ENCODE results near the gene FOXI1.
"Not testable (repeated sequence)": the region's sequence is repeated elsewhere in the genome, so short reads cannot be mapped to it uniquely, and the experiment has no call there.

The FOXI1 gene

DNA sequence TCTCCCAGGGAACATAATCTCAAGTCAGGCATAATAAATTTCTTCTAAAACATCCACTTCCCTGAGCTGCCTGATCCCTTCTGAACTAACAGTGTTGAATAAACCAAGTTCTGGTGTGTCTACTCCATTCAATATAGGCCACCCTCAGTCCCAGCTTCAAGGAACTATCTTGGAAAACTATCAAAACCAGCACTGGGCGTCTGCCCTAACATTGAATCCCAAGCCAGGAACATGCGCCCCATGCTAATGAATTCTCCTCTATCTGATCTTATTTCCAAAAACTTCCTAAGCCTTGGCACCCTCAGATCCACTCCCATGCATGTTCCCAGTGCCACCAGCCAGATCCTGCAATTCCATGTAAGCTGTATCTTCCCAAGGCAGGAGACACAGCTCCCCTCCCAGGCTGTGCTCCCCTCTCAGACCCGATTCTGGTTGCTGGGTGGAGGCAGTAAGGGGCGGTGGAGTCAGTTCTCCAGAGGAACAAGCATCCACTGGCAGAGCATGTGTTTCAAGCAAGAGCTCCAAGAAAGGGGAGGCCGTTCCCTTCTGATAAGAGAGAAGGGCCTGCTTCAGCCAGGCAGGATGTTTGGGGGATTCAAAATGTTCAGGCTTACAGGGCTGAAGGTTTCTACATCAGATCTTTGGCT, 13.1 kb upstream of the FOXI1 start:
- DNase-seq (ENCODE audit: low read depth, low spot score): no peak

DNA sequence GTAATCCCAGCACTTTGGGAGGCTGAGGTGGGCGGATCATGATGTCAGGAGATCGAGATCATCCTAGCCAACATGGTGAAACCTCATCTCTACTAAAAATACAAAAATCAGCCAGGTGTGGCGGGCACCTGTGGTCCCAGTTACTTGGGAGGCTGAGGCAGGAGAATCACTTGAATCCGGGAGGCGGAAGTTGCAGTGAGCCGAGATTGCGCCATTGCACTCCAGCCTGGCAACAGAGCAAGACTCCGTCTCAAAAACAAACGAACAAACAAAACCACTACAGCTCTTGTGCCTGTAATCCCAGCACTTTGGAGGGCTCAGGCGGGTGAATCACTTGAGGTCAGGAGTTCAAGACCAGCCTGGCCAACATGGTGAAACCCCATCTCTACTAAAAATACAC, 11.4 kb upstream of the FOXI1 start:
- not testable (repeated sequence) for DNase-seq (ENCODE audit: low read depth, low spot score)

DNA sequence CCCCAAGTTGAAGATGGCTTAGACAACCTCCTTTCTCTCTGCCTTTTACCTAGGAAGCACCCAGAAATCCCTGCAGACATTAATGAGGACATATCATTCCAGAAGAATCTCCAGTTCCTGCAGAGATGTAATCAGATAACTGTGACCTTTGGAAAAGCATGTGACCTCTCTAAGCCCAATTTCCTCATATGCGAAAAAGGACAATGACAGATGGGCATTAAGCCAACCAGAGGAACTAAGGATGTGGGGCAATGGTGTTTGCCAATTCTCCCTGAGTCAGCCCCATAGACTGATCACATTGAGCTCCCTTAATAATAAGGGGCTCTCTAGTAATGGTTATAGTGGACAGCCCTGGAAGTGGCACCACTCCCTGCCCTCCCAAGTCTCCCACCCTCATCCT, 10.1 kb upstream of the FOXI1 start:
- no peak for DNase-seq (ENCODE audit: low read depth, low spot score)

DNA sequence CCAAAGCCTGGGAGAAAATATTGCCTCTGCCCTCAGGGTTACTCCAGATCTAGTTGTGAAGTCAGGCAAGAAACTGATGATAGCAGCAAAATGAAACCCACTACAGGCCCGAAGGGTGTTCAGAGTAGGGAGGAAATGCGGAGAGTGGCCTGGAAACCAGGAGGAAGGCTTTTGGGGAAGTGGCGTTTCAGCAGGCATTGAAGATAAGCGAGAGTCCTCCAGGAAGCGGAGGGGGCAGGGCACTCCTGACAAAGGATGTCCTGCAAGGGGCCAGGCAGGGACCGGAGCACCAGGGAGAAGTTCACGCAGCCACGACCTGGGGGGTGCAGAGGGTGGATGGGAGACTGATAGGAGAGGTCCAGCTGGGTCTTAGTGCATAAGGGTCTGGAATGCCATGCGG, 7.8 kb upstream of the FOXI1 start:
- DNase-seq (ENCODE audit: low read depth, low spot score): no peak

DNA sequence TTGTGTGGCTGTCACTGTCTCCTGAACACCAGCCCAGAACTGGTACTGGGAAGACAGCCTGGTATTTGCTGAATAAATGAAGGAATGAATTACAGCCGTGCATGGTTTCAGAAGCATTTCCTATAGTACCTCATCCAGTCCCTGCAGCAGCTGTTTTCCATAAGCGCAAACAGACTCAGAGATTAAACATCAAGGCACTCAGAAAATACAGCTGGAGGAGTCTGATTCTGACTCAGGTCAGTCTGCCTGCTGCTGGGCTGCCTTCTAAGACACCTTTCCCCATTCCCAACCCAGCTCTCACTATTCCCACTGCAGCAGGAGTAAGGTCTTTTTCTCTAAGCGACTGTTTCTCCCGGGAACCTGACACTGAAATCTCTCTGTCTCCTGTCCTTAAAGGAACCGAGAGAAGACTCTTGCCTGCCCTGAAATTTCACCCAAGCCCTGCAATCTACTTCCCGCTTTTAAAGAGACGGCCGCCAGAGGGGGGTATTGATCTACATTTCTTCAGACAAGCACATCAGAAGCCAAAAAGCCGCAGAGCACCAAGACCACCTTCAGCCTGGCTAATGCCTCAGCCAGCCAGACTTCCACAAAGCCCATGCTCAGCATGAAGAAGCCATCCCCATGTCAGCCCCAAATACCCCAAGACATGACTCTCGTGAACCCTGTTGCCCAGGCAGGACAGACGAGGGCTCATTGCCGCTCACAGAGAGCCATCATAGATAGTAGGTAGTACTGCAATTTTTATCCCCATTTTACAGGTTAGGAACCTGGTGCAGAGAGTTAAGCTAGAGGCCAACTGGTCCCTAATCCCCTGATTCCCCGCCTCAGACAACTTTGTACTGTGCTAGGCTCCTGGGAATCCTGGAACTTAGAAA, 5.4 kb upstream of the FOXI1 start:
- peak; percentile 88 for DNase-seq (ENCODE audit: low read depth, low spot score)

DNA sequence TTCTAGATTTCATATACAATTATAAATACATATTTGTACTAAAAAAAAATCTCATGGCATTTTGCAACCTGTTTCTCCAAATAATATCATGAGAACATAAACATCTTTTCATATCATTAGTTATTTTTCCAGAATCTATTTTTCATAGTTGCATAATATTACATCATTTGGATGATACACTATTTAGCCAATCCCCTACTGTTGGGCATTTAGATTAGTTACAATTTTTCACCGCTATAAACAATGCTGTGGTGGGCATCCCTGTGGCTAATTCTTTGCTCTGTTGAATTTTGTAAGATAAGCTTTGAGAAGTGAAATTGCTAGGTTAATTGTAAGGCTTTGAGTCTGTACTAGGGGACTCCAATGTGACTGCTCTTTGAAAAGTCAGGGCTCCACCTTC, 2.2 kb upstream of the FOXI1 start:
- no peak for DNase-seq (ENCODE audit: low read depth, low spot score)

DNA sequence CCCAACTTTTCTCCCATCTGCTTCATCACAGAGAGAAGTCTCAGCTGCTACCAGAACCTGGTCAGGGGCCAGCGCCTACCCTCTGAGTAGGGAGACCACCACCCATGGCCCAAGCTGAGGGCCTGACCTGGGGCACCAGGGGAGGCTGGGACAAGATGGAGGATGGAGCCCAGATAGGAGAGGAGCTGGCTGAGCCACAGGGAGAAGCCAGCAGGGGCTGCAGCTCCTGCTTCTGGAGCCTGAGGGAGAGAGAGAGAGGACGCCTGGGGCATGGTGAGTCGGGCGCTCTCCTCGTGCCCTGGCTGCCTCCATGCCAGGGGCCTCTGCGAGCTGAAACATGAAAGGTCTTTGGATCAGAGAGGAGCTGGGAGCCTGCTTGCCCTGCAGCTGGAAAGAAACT, 1.4 kb upstream of the FOXI1 start:
- DNase-seq (ENCODE audit: low read depth, low spot score): no peak

DNA sequence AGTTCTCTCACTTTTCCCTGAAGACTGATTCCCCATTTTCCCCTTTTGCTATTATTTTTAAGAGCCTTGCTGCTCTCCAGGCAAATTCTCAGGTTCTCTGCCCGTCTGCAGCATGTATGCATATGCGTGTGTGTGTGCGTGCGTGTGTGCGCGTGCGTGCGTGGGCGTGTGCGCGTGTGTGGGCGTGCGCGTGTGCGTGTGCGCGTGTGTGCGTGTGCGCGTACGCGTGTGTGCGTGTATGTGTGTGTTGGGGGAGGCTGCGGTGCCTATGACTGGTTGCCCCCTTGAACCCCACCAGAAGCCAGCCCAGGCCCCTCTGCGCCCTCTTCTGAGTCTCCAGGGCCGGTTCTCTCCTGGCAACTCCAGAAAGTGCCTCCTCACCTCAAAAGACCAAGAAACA, 987 bp upstream of the FOXI1 start:
- no peak for DNase-seq (ENCODE audit: low read depth, low spot score)

DNA sequence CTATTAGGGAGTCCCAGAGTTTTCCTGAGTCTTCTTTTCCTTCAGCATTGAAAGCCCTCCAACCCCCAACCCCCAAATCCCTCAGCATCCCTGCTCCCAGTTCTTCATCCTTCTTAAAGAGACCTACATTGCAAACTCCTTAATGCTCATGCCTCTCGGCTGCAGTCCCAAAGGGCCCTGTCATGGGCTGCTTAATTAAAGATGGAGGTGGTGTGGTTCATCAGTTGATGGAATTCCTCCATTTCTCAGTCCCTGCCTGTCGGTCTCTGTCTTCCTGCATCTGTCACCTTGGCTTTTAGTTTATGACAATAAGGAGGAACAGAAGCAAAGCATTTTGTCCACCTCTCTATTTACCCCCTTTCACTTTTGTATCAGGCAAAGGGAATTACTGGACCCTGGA, 2.0 kb downstream of the FOXI1 start:
- no peak for DNase-seq (ENCODE audit: low read depth, low spot score)

DNA sequence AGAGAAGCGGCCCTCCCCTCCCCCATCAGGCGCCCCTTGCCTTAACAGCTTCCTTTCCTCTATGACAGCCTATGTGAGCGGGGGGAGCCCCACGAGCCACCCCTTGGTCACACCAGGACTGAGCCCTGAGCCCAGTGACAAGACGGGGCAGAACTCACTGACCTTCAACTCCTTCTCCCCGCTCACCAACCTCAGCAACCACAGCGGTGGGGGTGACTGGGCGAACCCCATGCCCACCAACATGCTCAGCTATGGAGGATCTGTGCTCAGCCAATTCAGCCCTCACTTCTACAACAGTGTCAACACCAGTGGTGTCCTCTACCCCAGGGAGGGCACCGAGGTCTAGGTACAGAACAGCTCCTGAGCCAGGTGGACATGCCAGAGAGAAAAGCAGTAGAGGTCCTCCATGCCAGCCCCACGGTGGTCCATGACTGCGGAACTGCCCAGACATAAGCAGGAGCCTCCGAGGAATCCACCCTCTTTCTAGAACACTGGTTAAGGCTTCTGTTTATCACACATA, 2.6 kb downstream of the FOXI1 start:
- DNase-seq (ENCODE audit: low read depth, low spot score): no peak

DNA sequence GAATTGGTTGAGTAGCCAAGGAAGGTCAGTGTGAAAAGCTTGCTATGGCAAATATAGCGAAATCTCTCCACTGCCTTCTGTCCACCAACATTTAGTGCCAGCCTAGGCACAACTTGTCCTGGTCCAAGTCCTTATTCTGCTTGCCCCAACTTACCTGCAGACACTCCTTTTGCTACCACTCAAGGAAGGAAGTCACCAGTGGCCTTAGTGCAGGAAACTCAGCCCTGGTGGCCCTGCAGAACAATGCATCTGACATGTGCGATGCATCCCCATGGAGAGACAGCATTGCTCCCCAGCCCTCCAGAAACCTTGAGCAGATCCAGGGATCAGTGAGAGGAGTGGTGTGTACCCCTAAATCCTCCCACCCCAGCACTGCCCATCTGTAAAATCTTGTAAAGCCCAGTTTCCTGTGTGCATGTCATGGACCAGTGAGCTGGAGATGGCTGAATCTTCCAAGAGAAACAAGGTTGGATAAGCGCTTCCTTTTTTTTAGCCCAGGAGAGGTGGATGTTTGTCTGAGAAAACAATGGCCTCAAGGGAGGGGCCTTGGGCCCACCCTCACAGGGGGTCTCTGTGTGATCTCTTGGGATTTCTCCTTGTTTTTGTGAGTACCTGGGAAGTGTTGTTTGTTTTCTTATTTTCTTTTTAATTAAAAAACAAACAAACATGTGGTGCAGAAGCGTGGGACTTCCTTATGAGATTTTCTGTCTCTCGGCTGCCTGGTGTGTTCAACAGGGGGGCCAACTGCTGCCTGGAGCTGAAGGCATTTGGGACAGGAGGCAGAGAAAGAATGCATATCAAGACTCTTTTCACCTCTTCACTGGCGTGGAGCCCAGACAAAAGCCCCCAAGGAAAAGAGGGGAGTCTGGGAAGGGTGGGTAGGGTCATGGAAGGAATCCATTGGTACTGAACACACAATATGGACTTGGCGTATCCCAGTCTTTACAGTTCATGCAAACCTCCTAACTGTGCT, 3.6 kb downstream of the FOXI1 start:
- DNase-seq (ENCODE audit: low read depth, low spot score): no peak

DNA sequence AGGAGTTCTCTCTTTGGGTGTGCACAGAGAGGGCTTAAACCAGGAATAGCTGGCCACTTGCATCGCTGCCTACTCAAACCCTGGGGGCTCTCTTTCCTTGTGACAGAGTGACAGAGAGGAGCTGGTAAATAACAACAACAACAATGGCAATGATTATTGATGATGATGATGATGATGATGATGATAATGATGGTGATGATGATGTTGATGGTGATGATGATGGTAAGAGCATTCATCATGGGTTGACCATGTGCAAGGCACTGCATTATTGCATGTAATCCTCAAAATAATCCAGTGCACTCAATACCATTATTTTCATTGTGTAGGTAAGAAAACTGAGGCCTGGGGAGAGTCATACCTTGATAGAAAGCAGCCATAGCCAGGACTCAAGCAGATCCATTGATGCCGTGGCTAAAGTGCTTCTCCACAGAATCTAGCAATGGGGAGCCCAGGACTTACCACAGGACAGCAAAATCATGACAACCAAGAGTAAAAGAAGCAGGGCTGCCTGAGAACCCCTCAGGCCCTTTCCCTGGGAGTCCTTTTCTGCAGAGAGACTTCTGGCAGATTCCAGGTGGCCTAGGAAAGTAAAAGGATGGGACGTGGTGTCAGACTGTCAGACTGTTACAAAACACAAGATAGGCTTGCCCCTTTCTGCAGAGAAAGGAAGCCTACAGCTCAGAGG, 4.8 kb downstream of the FOXI1 start:
- DNase-seq (ENCODE audit: low read depth, low spot score): no peak

DNA sequence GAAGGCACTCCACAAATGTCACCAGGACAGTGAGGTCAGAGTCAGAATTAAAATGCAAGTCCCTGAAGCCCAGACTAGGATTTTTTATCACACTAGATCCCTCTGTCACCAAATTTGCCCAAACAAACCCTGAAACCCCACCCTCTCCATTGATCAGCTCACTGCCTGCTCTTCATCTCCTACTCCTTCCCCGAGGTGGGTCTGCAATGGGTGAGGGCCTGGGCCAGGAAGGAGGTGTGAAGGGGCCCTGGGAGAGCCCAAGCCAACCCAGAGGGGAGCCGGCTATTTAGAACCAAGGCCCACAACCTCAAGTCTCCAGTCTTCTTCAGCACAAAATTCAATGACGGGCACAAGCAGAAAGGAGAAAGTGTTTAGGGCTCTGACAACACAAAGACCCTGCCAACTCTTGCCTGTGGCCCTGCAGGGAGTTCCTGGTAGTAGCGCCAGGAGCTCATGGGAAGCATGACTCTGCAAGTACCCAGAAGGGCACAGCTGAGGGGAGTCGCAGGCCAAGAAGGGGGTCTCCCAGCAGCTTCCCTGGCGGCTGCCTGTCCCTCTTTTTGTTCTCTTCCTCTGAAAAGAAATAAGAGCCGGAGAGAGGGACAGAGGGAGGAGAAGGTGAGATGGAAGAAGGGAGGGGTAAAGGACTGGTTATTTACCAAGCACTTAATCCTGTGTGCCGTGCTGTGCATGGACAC, 5.5 kb downstream of the FOXI1 start:
- no peak for DNase-seq (ENCODE audit: low read depth, low spot score)

DNA sequence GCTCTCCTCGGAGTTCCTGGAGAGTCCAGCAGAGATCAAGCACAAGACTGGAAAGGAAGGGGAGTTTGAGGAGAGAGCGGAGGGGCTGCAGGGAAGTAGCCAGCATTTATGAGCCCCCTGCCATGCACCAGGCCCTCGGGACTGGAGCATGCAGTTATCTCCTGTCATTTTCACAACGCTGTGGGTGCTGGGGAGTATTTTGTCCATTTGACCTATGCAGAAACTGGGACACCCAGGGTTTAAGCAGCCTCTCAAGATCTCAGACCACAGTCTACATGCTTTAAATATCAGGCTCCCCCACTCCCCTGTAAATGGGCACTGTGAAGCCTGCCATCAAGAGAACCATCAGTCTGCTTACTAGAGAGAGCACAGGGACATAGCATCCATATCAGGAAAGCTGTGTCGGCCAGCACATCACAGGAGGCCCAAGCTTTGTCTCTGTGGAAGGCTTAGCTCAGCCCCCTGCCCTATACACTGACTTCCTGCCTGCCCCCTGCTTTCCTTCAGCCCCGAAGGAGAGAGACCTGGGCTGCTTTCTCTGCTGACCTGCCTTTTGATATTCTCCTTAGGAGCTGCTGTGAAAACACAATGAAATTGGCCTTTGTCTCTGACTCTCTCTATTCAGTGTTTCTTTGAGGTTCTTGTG, 7.3 kb downstream of the FOXI1 start:
- DNase-seq (ENCODE audit: low read depth, low spot score): no peak

DNA sequence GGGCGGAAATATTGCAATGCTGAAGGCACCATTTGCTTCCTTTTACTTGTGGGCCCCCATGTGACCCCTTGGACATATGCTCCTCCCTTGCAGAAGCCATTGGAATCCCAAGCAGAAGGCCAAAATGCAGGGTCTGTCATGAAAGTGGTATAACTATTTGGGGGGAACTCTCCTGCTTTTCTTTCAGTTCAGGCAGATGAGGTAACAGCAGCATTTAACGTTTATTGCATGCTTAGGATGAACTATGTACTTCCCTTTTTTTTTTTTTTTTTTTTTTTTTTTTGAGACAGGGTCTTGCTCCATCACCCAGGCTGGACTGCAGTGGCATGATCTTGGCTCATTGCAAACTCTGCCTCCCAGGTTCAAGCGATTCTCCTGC, 7.8 kb downstream of the FOXI1 start:
- no peak for DNase-seq (ENCODE audit: low read depth, low spot score)

DNA sequence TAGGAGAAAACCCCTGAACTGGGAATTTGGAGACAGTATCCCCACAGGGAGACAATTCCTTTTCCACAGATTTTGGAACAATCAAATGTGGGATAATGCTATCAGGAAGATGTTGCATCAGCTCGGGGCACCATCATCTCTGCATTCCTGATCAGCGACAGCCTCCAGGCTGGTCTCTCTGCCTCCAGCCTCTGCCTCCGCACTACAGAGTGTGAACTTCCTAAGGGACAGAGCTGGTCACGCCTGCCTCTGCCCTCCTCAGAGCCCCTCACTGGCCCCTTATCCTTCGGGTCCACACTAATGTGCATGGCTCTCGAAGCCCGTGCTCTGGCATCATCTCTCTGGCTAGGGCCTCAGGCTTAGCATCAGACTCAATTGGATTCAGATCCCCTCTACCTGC, 8.6 kb downstream of the FOXI1 start:
- DNase-seq (ENCODE audit: low read depth, low spot score): no peak

DNA sequence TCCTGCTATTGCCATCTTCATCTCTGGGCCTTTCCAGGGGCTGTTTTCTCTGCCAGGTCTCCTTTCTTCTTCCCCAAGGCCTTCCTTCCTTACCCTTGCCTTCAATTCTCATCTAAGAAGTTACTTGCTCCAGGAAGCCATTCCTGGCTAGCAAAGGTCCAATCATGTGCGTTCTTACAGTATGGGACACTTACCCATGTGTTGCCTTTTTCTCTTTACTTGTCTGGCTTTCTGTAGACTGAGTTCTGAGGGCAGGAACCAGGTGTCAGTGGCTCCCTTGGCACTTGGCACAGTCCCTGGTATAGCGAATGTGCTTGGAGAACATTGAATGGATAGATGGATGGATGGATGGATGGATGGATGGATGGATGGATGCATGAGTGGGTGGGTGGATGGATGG, 10.2 kb downstream of the FOXI1 start:
- no peak for DNase-seq (ENCODE audit: low read depth, low spot score)

DNA sequence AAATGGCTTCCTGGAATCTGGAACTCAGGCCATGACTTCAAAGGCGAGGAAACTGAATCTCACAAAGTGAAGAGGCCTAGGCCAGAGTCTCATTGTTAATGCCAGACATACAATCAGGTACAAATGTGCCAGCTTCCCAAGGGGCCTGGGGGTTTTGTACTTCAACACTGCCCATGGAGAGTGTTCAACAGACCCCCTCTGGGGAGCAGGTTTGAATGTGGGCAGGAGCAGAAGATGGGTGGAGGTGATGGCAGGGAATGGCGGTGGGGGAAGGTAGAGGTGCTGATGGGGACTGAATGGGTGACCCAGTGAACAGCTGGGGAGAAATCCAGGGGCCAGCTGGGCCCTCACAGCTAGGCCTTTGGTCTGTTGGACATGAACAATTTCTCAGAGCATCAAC, 12.0 kb downstream of the FOXI1 start:
- no peak for DNase-seq (ENCODE audit: low read depth, low spot score)

DNA sequence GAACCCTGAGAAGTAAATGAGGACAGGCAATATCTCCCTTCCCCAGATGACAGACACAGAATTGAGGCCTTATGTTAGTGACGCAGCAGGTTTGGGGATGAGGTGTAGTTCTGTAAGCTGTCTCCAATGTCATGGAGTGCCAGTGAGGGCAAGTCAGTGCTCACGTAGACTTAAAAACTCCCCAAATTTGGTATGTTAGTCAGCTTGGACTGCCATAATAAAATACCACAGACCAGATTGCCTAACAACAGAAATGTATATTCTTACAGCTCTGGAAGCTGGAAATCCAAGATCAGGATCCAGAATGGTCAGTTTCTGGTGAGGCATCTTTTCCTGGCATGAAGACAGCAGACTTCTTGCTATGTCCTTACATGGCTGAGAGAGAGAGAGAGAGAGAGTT, 14.9 kb downstream of the FOXI1 start:
- DNase-seq (ENCODE audit: low read depth, low spot score): no peak

DNA sequence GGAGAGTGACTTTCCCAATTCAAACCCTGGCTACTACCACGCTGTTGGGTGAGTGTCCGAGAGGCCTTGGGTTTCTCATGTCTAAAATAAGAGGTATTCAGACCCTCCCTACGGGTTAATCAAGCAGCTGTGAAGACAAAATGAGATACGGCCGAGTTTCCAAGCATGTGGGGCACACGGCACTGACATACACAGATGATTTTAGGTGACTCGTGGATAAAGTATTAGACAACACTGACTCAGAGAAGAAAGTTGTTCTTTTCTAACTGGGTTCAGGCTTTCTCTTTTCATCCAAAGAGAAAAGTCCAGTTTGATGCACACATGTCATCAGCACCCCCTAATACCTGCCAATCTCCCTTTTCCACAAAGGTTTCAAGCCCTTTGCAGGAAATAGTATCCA, 15.6 kb downstream of the FOXI1 start:
- peak; percentile 13 for DNase-seq (ENCODE audit: low read depth, low spot score)

All from astrocyte of the hippocampus (primary cell).